ENCODE measurements around the gene DOCK2. TPM values are rescaled to one million over a fixed set of nuclear protein-coding genes. Genes with fewer than 3 reads are reported as not detected.

DOCK2 gene
- total RNA-seq, 1 experiment from 2014 or later: 2.2 TPM

DNA sequence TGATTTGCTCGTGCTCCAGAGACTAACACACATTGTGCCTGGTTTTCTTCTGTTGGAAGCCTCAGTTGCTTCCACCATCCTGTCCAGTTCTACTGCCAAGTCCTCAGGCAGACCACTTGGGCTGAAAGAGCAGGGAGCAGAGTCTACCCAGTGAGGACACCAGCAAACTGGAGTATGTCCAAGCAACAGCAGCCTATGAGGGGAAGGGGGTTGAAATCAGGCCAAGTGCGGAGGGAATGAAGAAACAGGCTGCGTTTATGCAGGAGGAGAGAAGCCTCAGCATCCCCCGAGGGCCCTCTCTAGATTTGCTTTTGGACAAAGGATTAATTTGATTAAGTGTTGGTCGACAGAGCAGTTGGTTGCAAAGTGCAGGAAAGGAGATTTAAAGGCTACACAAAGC lies 14.5 kb downstream of the DOCK2 start:
- BruUV-seq (replicated peaks): no TSS peak
- POLR2A ChIA-PET (ENCODE audit: low non-redundant PET): no interaction called here
- TF ChIP-seq, protein P1, sequence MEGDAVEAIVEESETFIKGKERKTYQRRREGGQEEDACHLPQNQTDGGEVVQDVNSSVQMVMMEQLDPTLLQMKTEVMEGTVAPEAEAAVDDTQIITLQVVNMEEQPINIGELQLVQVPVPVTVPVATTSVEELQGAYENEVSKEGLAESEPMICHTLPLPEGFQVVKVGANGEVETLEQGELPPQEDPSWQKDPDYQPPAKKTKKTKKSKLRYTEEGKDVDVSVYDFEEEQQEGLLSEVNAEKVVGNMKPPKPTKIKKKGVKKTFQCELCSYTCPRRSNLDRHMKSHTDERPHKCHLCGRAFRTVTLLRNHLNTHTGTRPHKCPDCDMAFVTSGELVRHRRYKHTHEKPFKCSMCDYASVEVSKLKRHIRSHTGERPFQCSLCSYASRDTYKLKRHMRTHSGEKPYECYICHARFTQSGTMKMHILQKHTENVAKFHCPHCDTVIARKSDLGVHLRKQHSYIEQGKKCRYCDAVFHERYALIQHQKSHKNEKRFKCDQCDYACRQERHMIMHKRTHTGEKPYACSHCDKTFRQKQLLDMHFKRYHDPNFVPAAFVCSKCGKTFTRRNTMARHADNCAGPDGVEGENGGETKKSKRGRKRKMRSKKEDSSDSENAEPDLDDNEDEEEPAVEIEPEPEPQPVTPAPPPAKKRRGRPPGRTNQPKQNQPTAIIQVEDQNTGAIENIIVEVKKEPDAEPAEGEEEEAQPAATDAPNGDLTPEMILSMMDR (conservative IDR thresholded peaks at IDR 0.05; ENCODE audit: low read depth, low read length): no peak
- TF ChIP-seq EZH2 (IDR thresholded peaks at IDR 0.05; ENCODE audit: borderline replicate concordance, low read depth, low read length, poor library complexity, severe bottlenecking): no peak
- no peak for DNase-seq (ENCODE audit: low spot score)
- Histone ChIP-seq H3K27ac (ENCODE audit: low read depth, low read length, poor library complexity, severe bottlenecking) (no peak overlapping the region), H3K4me1 (ENCODE audit: insufficient read depth, low read length, poor library complexity, severe bottlenecking) (no peaks in the 10 kb centered on the region), H3K4me3 (ENCODE audit: low read depth, low read length, poor library complexity, severe bottlenecking) (no peak overlapping the region), H3K27me3 (replicated peaks; ENCODE audit: insufficient read depth, low read depth, low read length, poor library complexity) (no peaks in the 10 kb centered on the region), H3K36me3 (ENCODE audit: insufficient read depth, low read length, poor library complexity, severe bottlenecking) (no peaks in the 10 kb centered on the region), H3K9me3 (ENCODE audit: low read depth, low read length, poor library complexity, severe bottlenecking) (no peaks in the 10 kb centered on the region)
- CTCF ChIA-PET: no interaction called here
- intact Hi-C loops (cut with micrococcal nuclease; ENCODE audit: unreplicated experiment): no loop called here

DNA sequence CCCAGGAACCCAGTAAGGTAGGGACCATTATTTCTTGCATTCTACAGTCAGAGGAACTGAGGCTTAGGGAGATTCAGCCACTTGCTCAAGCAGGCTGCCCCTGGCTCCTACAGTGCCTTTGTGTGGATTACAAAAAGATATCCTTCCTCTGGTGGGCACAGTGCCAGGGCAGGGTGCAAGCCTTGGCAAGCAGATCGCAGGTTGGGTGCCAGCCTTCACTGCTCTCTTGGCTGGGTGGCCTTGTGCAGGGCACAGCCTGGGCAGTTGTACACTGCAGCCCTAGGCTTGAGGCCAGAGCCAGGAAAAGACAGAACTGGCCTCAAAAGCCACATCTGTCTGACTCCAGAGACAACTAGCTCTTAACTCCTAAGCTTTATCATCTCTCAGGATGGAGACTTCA lies 15.0 kb downstream of the DOCK2 start:
- no peak for TF ChIP-seq EZH2 (IDR thresholded peaks at IDR 0.05; ENCODE audit: borderline replicate concordance, low read depth, low read length, poor library complexity, severe bottlenecking)
- TF ChIP-seq, protein P1 (conservative IDR thresholded peaks at IDR 0.05; ENCODE audit: low read depth, low read length): no peak
- CTCF ChIA-PET: no interaction called here
- H3K27me3 ChIP-seq (replicated peaks; ENCODE audit: insufficient read depth, low read depth, low read length, poor library complexity): no peaks in the 10 kb centered on the region
- POLR2A ChIA-PET (ENCODE audit: low non-redundant PET): no interaction called here
- H3K4me1 ChIP-seq (ENCODE audit: insufficient read depth, low read length, poor library complexity, severe bottlenecking): no peaks in the 10 kb centered on the region
- BruUV-seq (replicated peaks): no TSS peak
- no peak overlapping the region for H3K4me3 ChIP-seq (ENCODE audit: low read depth, low read length, poor library complexity, severe bottlenecking)
- H3K9me3 ChIP-seq (ENCODE audit: low read depth, low read length, poor library complexity, severe bottlenecking): no peaks in the 10 kb centered on the region
- intact Hi-C loops (cut with micrococcal nuclease; ENCODE audit: unreplicated experiment): no loop called here
- DNase-seq (ENCODE audit: low spot score): no peak
- no peaks in the 10 kb centered on the region for H3K36me3 ChIP-seq (ENCODE audit: insufficient read depth, low read length, poor library complexity, severe bottlenecking)
- no peak overlapping the region for H3K27ac ChIP-seq (ENCODE audit: low read depth, low read length, poor library complexity, severe bottlenecking)

DNA sequence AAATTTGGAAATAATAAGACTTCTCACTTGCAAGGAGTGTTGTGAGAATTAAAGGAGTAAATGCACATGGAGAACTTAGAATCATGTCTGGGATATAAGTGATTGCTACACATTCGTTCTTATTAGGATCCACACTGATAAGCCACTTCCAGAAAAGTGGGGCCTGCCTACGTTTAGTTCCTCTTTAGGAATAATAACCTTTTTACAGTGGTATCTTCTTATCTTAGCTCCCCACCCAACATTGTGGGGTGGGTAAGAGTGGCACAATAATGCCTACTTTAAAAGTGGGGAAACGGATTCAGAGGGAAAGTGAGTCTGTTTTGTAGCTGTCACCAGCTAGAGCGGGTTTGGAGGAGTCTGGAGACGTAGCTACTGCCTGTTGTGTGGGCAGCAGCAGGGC lies 16.0 kb downstream of the DOCK2 start:
- no peaks in the 10 kb centered on the region for H3K27me3 ChIP-seq (replicated peaks; ENCODE audit: insufficient read depth, low read depth, low read length, poor library complexity)
- BruUV-seq (replicated peaks): no TSS peak
- H3K4me1 ChIP-seq (ENCODE audit: insufficient read depth, low read length, poor library complexity, severe bottlenecking): no peaks in the 10 kb centered on the region
- DNase-seq (ENCODE audit: low spot score): no peak
- H3K36me3 ChIP-seq (ENCODE audit: insufficient read depth, low read length, poor library complexity, severe bottlenecking): no peaks in the 10 kb centered on the region
- intact Hi-C loops (cut with micrococcal nuclease; ENCODE audit: unreplicated experiment): no loop called here
- ChIA-PET CTCF (no interaction called here), POLR2A (ENCODE audit: low non-redundant PET) (no interaction called here)
- no peaks in the 10 kb centered on the region for H3K9me3 ChIP-seq (ENCODE audit: low read depth, low read length, poor library complexity, severe bottlenecking)
- no peak overlapping the region for H3K27ac ChIP-seq (ENCODE audit: low read depth, low read length, poor library complexity, severe bottlenecking)
- no peak for TF ChIP-seq EZH2 (IDR thresholded peaks at IDR 0.05; ENCODE audit: borderline replicate concordance, low read depth, low read length, poor library complexity, severe bottlenecking)
- TF ChIP-seq, protein P1 (conservative IDR thresholded peaks at IDR 0.05; ENCODE audit: low read depth, low read length): no peak
- H3K4me3 ChIP-seq (ENCODE audit: low read depth, low read length, poor library complexity, severe bottlenecking): no peak overlapping the region

All from A673 (cell line).